ENCODE data around the gene KDM4C. TPM values are rescaled to one million over a fixed set of nuclear protein-coding genes. Genes with fewer than 3 reads are reported as not detected.

The KDM4C gene
- total RNA-seq, 4 donors from 2014 or later, result 39.0 to 113 (median 43.9) TPM

DNA sequence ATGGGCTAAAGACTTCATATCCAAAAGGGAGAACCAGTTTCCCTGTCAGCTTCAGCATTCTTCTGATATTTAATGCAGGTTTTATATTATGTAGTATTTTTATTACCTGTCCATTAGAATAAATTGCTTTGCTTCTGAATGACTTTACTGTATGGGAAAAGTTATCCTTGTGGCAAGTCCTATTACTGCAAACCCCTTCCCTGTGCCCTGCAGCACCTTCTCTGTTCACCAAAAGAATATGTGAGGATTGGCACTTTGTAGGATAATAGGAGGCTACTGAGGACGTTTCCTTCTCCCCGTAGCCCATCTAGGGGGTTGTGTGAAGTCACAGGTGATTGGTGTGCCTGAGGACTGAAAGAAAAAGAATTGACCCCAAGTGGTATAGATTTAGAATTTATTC is 296.1 kb downstream of the KDM4C start:
- WGBS, result 47% methylated on average over 2 of the region's 2 CpGs
- no peak overlapping the region for H3K4me3 ChIP-seq
- no peak for TF ChIP-seq EP300 (IDR thresholded peaks at IDR 0.05)
- TF ChIP-seq, protein P1, sequence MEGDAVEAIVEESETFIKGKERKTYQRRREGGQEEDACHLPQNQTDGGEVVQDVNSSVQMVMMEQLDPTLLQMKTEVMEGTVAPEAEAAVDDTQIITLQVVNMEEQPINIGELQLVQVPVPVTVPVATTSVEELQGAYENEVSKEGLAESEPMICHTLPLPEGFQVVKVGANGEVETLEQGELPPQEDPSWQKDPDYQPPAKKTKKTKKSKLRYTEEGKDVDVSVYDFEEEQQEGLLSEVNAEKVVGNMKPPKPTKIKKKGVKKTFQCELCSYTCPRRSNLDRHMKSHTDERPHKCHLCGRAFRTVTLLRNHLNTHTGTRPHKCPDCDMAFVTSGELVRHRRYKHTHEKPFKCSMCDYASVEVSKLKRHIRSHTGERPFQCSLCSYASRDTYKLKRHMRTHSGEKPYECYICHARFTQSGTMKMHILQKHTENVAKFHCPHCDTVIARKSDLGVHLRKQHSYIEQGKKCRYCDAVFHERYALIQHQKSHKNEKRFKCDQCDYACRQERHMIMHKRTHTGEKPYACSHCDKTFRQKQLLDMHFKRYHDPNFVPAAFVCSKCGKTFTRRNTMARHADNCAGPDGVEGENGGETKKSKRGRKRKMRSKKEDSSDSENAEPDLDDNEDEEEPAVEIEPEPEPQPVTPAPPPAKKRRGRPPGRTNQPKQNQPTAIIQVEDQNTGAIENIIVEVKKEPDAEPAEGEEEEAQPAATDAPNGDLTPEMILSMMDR (IDR thresholded peaks at IDR 0.05), result no peak
- TF ChIP-seq POLR2A (IDR thresholded peaks at IDR 0.05), result no peak
- no peak for TF ChIP-seq POLR2AphosphoS5 (IDR thresholded peaks at IDR 0.05)
- H3K36me3 ChIP-seq, result peaks cover 23% of the 10 kb centered on the region
- H3K9me3 ChIP-seq, result no peaks in the 10 kb centered on the region
- H3K27me3 ChIP-seq, result no peaks in the 10 kb centered on the region
- no peaks in the 10 kb centered on the region for H3K4me1 ChIP-seq
- H3K27ac ChIP-seq, result no peak overlapping the region
- DNase-seq (ENCODE audit: low spot score in 2 of 2), result no peak

DNA sequence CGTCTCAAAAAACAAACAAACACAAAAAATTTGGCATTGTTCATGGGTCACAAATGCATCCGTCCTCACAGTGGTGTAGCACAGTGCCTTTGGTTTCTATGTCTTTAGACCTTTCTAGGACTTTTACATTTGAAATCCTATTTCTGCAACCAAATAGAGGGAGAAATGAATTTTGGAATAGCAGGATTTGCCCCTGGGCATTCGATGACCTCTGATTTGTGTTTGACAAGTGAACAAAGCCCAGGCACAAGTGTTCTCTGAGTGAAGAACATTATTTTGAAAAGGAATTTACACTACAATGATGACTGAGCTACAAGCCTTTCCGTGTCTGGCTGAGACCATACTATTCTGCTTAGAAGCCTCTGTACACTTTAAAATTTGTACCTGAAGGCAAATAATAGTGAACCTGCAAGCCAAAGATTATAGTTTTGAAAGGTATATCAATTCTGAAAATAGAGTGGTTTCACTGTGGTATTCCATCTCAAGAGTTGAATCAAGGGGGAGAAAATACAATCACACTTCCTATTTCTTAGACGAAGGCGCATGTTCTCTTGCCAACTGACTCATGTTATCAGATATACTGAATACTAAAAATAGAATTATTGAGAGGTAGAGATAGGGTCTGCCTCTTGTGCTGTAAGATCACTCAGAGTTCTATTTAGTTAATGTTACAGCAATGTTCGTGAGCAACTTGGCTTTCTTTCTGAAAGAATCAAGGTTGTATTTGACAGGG is 297.6 kb downstream of the KDM4C start:
- no peak for DNase-seq (ENCODE audit: low spot score in 2 of 2)
- TF ChIP-seq, protein P1 (IDR thresholded peaks at IDR 0.05), result no peak
- TF ChIP-seq EP300 (IDR thresholded peaks at IDR 0.05) (no peak), POLR2AphosphoS5 (IDR thresholded peaks at IDR 0.05) (no peak), POLR2A (IDR thresholded peaks at IDR 0.05) (no peak)
- no peaks in the 10 kb centered on the region for H3K27me3 ChIP-seq
- no peak overlapping the region for H3K27ac ChIP-seq
- H3K9me3 ChIP-seq, result no peaks in the 10 kb centered on the region
- no peak overlapping the region for H3K4me3 ChIP-seq
- H3K4me1 ChIP-seq, result no peaks in the 10 kb centered on the region
- H3K36me3 ChIP-seq, result peaks cover 12% of the 10 kb centered on the region
- 82% methylated on average over 7 of the region's 7 CpGs for WGBS

DNA sequence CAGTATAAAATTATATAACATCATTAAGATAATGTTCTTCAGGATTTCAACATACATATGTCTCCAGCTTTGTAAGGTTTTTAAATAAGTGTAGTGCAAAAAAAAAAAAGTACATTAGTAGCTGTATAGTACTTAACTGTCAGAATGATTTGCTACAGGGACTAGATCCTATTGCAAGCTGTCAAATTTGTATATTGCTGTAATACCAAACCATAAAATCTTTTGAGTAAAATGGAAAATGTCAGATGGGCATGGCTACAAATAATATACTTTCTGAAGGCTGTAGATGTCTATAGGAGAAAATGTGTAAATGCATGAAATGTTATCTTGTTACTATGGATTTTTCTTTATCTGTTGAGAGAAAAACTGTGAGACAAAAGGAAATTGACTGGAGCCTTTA is 298.5 kb downstream of the KDM4C start:
- no peaks in the 10 kb centered on the region for H3K9me3 ChIP-seq
- TF ChIP-seq POLR2A (IDR thresholded peaks at IDR 0.05) (no peak), EP300 (IDR thresholded peaks at IDR 0.05) (no peak), POLR2AphosphoS5 (IDR thresholded peaks at IDR 0.05) (no peak)
- TF ChIP-seq, protein P1 (IDR thresholded peaks at IDR 0.05), result no peak
- no peak overlapping the region for H3K27ac ChIP-seq
- DNase-seq (ENCODE audit: low spot score in 2 of 2), result no peak
- H3K4me1 ChIP-seq, result no peaks in the 10 kb centered on the region
- peaks cover 19% of the 10 kb centered on the region for H3K36me3 ChIP-seq
- no peaks in the 10 kb centered on the region for H3K27me3 ChIP-seq
- H3K4me3 ChIP-seq, result no peak overlapping the region

DNA sequence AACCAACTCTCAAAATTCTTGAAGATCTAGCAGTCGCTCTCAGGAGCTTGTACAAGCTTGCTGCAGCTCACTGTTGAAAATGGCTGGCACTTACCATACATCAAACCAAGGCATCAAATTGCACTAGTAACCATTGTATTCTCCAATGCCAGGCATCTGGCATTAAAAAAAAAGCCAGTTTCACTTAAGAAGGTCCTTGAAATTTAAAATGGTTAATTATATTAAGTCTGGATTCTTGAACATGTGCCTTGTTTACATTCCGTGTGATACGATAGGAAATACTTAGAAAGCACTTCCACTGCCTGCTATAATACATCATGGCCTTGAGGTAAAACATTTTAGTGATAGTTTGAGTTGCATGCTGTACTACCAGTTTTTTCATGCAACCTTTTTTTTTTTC is 300.7 kb downstream of the KDM4C start:
- Histone ChIP-seq H3K4me1 (no peaks in the 10 kb centered on the region), H3K27me3 (no peaks in the 10 kb centered on the region), H3K27ac (no peak overlapping the region), H3K9me3 (no peaks in the 10 kb centered on the region), H3K36me3 (peaks cover 18% of the 10 kb centered on the region), H3K4me3 (no peak overlapping the region)
- TF ChIP-seq, protein P1 (IDR thresholded peaks at IDR 0.05), result no peak
- TF ChIP-seq POLR2A (IDR thresholded peaks at IDR 0.05) (no peak), EP300 (IDR thresholded peaks at IDR 0.05) (no peak), POLR2AphosphoS5 (IDR thresholded peaks at IDR 0.05) (no peak)
- WGBS, result 70% methylated on average over 3 of the region's 3 CpGs
- DNase-seq (ENCODE audit: low spot score in 2 of 2), result no peak

DNA sequence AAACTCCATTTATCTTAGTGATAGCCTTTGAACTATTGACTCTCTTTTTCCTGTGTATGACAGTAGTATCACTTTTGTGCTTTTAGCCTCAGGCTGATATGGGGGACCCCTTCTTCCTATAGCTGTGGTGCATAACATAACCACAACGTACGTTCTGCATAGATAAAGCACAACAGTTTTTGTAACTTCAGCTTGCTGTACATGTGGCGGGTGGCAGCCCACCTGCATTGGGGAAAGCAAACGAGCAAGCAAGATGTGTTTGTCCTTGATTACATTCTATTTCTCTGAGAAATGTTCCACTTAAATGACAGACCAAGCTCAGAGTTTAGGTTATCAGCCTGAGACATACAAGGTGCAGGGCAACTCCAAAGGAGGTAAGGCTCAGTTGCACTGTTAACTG is 309.4 kb downstream of the KDM4C start:
- TF ChIP-seq EP300 (IDR thresholded peaks at IDR 0.05), result no peak
- TF ChIP-seq POLR2A (IDR thresholded peaks at IDR 0.05), result no peak
- TF ChIP-seq, protein P1 (IDR thresholded peaks at IDR 0.05), result no peak
- Histone ChIP-seq H3K27me3 (no peaks in the 10 kb centered on the region), H3K4me3 (no peak overlapping the region), H3K9me3 (no peaks in the 10 kb centered on the region), H3K36me3 (peaks cover 3% of the 10 kb centered on the region), H3K4me1 (no peaks in the 10 kb centered on the region), H3K27ac (no peak overlapping the region)
- WGBS, result 70% methylated on average over 4 of the region's 4 CpGs
- DNase-seq (ENCODE audit: low spot score in 2 of 2), result no peak
